HG02884 (cell line): Measurements from ENCODE around the gene KY.

ENCODE experiments used
- ATAC-seq: cut with Tn5 transposase; IDR thresholded peaks from one replicate; pipeline ENCODE4 v1.9.1; 2021; ENCODE audit warnings: mild to moderate bottlenecking, moderate library complexity; ENCODE audit not compliant: unreplicated experiment

The KY gene

GRCh38 chr3:134564991-134565390 is 85.8 kb downstream of the KY start:
- ATAC-seq = no peak

GRCh38 chr3:134563601-134564000 is 87.2 kb downstream of the KY start:
- no peak for ATAC-seq

- no peak for ATAC-seq
These were observed 88.8 kb downstream of the KY start for GRCh38 chr3:134562055-134562454.

DNA sequence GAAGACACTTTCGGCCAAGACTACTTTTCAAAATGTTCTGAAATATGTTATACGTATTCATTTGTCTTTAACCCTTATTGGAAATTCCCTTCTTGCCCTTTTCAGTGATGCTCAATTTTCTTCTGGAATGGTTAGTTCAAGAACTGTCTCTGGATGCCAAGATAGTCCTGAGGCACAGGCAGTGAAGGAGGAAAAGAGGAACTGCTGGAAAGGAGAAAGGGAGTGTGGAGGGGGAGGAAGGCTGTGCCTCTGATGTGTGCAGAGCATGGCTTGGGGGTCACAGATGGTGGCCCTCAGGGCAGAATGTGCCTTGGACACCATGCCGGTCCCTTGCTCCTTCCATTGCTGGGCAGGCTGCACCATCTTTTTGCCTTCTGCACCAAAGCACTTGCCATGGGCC is 91.2 kb downstream of the KY start:
- ATAC-seq = no peak
